Measurements from ENCODE around the gene SVOP. TPM values are rescaled to one million over a fixed set of nuclear protein-coding genes. Genes with fewer than 3 reads are reported as not detected.
"Not testable (repeated sequence)": the region's sequence is repeated elsewhere in the genome, so short reads cannot be mapped to it uniquely, and the experiment has no call there.

The SVOP gene, protein sequence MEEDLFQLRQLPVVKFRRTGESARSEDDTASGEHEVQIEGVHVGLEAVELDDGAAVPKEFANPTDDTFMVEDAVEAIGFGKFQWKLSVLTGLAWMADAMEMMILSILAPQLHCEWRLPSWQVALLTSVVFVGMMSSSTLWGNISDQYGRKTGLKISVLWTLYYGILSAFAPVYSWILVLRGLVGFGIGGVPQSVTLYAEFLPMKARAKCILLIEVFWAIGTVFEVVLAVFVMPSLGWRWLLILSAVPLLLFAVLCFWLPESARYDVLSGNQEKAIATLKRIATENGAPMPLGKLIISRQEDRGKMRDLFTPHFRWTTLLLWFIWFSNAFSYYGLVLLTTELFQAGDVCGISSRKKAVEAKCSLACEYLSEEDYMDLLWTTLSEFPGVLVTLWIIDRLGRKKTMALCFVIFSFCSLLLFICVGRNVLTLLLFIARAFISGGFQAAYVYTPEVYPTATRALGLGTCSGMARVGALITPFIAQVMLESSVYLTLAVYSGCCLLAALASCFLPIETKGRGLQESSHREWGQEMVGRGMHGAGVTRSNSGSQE
- total RNA-seq (2012; rRNA removed), result not detected in 2 replicates

DNA sequence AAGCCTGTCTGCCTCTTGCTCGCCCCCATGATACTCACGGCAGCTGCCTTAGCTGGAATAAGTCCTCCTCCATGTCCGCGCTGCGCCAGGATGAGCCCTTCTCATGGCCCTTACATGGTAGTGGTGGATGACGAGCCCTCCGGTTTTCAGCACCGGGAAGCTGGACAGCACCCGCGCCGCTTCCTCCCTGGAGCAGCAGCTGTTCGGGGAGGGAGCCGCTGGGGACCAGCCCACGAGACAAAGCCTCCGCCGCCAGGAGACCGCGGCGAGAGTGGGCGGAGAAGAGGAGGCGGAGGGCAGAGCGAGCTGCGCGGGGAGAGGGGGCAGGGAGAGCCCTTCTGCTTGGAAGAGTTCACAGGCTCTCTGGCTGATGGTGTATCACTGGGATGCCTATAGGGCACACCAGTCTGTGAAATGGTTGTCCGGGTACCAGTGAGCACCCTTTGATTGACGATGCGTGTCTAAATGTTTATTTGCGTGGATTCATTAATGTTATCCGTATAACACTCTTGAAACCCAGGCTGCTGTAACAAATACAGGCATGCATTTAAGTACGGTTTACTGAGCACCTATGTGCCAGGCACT, at the start of gene SVOP:
TSS of gene SVOP (minus strand) at position 273 of the 585 bp plus-strand sequence. CDS start at position 73, 200 bp downstream.
- Histone ChIP-seq H3K4me1 (ENCODE audit: control insufficient read depth, insufficient read depth, low read length) (no peaks in the 10 kb centered on the region), H3K36me3 (ENCODE audit: insufficient read depth, low read length) (no peaks in the 10 kb centered on the region), H3K27me3 (ENCODE audit: control insufficient read depth, insufficient read depth, low read length) (no peaks in the 10 kb centered on the region), H3K9me3 (replicated peaks; ENCODE audit: low read length) (no peaks in the 10 kb centered on the region), H3K4me2 (ENCODE audit: low read length) (peak within 1 kb of the TSS; percentile 85), H3K4me3 (ENCODE audit: low read length) (peak within 1 kb of the TSS; percentile 56), H3K9ac (ENCODE audit: low read depth, low read length) (no peak within 1 kb of the TSS)

DNA sequence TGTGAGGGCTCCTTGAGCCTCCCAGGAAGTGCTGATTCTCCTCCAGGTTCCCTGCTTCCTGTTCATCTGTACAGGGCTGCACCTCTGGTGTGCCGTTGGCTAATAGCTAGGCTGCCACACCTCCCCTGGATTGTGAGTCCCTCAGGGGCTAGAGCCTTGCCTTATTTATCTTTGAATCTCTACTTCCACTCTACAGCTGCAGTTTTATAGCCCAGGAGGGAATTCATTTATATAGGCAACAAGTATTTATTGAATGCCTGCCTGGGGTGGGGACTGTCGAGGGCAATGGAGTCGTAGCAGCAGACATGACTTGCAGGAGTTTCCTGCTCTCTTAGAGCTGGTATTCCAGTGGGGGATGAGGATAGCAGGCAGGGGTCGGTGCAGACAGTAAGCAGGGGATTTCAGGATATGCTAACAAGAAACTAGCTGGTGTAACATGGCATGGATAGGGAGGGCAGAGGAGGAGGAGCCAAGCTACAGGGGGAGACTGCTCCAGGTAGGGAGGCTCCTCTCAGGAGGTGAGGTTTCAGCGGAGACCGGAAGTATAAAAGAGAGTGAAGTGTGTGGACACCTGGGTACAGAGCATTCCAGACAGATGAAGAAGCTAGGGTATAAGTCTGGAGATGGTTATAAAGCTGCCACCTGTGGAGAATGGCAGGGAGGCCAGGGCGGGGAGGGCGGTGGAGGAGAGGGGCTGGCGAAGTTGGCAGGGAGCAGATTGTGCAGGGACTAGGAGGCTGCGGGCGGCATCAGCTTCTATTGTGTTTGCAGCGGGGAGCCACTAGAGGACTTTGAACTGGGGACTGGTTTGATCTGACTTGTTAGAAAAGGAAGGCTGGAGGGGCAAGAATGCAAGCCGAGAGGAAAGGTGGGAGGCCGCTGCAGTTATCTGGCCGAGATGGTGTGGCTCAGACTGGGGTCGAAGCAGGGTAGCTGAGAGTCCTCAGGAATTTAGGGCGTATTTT, 48.7 kb upstream of the SVOP start:
- no peak overlapping the region for H3K4me3 ChIP-seq (ENCODE audit: low read length)
- H3K27me3 ChIP-seq (ENCODE audit: control insufficient read depth, insufficient read depth, low read length), result no peaks in the 10 kb centered on the region
- H3K9me3 ChIP-seq (replicated peaks; ENCODE audit: low read length), result no peaks in the 10 kb centered on the region
- H3K4me1 ChIP-seq (ENCODE audit: control insufficient read depth, insufficient read depth, low read length), result no peaks in the 10 kb centered on the region
- H3K9ac ChIP-seq (ENCODE audit: low read depth, low read length), result no peak overlapping the region
- peaks cover 33% of the 10 kb centered on the region for H3K36me3 ChIP-seq (ENCODE audit: insufficient read depth, low read length)
- H3K4me2 ChIP-seq (ENCODE audit: low read length), result no peak overlapping the region

GRCh38 chr12:109065853-109066193, 45.0 kb upstream of the SVOP start:
- Histone ChIP-seq H3K4me1 (ENCODE audit: control insufficient read depth, insufficient read depth, low read length) (no peaks in the 10 kb centered on the region), H3K9me3 (replicated peaks; ENCODE audit: low read length) (no peaks in the 10 kb centered on the region), H3K36me3 (ENCODE audit: insufficient read depth, low read length) (peaks cover 18% of the 10 kb centered on the region)

DNA sequence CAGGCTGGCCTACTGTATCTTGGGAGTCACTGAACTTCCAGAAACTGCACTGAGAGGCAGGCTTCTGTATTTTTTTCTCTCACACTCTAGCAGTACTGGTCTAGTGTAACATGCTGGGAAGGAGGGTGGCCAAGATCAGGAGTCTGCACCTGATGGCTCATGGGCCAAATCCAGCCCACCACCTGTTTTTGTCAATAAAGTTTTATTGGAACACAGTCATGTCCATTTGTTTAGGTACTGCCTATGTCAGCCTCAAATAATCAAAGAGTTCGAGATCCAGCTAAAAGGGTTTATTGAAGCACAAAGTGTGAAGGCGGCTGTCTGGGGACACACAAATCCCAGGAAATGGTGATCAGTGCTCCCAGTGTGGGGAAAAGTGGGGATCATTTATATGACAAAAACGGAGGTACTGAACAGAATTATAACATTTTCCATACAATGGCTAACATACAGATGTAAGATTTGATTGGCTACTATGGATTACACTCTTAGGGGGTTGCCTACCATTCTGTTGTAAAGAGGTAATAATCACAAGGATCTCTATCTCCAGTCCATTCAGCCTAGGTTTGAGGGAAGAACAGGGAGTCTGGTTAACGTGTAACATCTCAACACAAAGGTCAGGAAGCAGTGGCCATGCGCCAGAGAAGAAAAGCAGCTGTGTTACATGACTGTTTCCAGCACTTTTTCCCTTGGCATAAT, 44.4 kb upstream of the SVOP start:
- Histone ChIP-seq H3K36me3 (ENCODE audit: insufficient read depth, low read length) (peaks cover 14% of the 10 kb centered on the region), H3K4me3 (ENCODE audit: low read length) (no peak overlapping the region), H3K9me3 (replicated peaks; ENCODE audit: low read length) (no peaks in the 10 kb centered on the region), H3K27me3 (ENCODE audit: control insufficient read depth, insufficient read depth, low read length) (no peaks in the 10 kb centered on the region), H3K9ac (ENCODE audit: low read depth, low read length) (no peak overlapping the region), H3K4me2 (ENCODE audit: low read length) (no peak overlapping the region), H3K4me1 (ENCODE audit: control insufficient read depth, insufficient read depth, low read length) (no peaks in the 10 kb centered on the region)

More at GRCh38 chr12:109065853-109066193, 45.0 kb upstream of the SVOP start:
- H3K27me3 ChIP-seq (ENCODE audit: control insufficient read depth, insufficient read depth, low read length), result no peaks in the 10 kb centered on the region
- H3K9ac ChIP-seq (ENCODE audit: low read depth, low read length), result no peak overlapping the region
- H3K4me2 ChIP-seq (ENCODE audit: low read length), result no peak overlapping the region
- no peak overlapping the region for H3K4me3 ChIP-seq (ENCODE audit: low read length)

- no peak overlapping the region for H3K4me2 ChIP-seq (ENCODE audit: low read length)
- no peaks in the 10 kb centered on the region for H3K9me3 ChIP-seq (replicated peaks; ENCODE audit: low read length)
- H3K4me1 ChIP-seq (ENCODE audit: control insufficient read depth, insufficient read depth, low read length), result no peaks in the 10 kb centered on the region
- H3K36me3 ChIP-seq (ENCODE audit: insufficient read depth, low read length), result peaks cover 13% of the 10 kb centered on the region
- H3K9ac ChIP-seq (ENCODE audit: low read depth, low read length), result no peak overlapping the region
- H3K27me3 ChIP-seq (ENCODE audit: control insufficient read depth, insufficient read depth, low read length), result no peaks in the 10 kb centered on the region
- no peak overlapping the region for H3K4me3 ChIP-seq (ENCODE audit: low read length)
These were observed 43.3 kb upstream of the SVOP start for GRCh38 chr12:109064143-109064542.

DNA sequence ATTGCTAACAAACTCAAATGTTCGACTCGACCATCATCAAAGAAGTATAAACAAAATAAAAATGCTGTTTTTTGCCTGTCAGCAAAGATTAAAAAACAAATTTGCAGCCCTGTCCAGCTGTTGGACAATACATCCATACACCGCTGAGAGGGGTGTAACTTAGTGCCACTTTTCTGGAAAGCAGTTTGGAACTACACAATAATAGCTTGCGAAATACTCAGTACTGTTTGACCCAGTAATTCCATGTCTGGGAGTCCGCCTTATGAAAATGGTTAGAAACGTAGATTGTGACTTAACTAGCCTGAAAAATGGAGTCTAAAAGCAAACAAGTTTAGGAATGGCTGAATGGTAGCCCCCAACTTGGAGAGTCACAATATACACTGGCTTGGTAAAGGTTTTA, 37.9 kb upstream of the SVOP start:
- Histone ChIP-seq H3K9ac (ENCODE audit: low read depth, low read length) (no peak overlapping the region), H3K36me3 (ENCODE audit: insufficient read depth, low read length) (peaks cover 3% of the 10 kb centered on the region), H3K4me3 (ENCODE audit: low read length) (no peak overlapping the region), H3K27me3 (ENCODE audit: control insufficient read depth, insufficient read depth, low read length) (no peaks in the 10 kb centered on the region), H3K4me1 (ENCODE audit: control insufficient read depth, insufficient read depth, low read length) (peaks cover 1% of the 10 kb centered on the region), H3K4me2 (ENCODE audit: low read length) (no peak overlapping the region), H3K9me3 (replicated peaks; ENCODE audit: low read length) (no peaks in the 10 kb centered on the region)

DNA sequence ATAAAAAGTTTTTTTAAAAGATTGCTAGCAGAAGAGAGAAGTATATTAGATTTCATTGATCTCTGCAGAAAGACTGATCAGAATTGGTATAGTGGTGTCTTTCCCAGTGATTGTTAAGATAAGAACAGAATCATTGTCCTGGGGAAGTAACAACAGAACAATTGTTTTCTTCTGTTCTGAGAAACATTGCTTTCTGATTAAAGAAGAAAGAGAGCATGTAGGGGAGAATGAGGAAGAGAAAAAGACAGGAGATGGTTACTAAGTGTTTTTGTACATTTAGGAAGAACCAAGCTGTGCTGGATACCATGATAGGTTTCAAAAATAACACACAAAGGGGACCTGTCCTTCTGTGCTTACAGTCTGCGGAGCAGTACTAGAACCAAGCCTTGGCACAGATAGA, 36.5 kb upstream of the SVOP start:
- no peak overlapping the region for H3K4me3 ChIP-seq (ENCODE audit: low read length)
- no peaks in the 10 kb centered on the region for H3K36me3 ChIP-seq (ENCODE audit: insufficient read depth, low read length)
- no peaks in the 10 kb centered on the region for H3K9me3 ChIP-seq (replicated peaks; ENCODE audit: low read length)
- H3K4me1 ChIP-seq (ENCODE audit: control insufficient read depth, insufficient read depth, low read length), result peaks cover 11% of the 10 kb centered on the region
- no peak overlapping the region for H3K9ac ChIP-seq (ENCODE audit: low read depth, low read length)
- no peak overlapping the region for H3K4me2 ChIP-seq (ENCODE audit: low read length)
- H3K27me3 ChIP-seq (ENCODE audit: control insufficient read depth, insufficient read depth, low read length), result no peaks in the 10 kb centered on the region

DNA sequence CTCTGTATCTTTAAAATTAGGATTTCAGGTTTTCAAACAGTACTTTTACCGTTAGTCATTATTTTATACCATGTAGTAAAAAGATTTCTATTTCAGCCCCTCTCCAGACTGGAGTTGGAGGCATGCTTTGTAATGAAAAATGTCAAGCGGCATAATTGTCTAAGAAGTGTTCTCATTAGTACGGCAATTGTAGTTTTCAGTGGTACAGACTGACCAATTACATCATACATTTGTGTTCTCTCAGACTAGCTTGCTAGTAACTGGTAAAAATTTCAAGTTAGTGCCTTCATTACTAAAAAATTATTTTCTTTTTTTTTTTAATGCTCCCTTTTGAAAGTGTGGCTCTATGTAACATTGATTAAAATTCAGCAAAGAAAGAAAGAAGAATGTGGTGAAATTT, 36.0 kb upstream of the SVOP start:
- H3K9ac ChIP-seq (ENCODE audit: low read depth, low read length), result no peak overlapping the region
- H3K4me2 ChIP-seq (ENCODE audit: low read length), result no peak overlapping the region
- H3K4me1 ChIP-seq (ENCODE audit: control insufficient read depth, insufficient read depth, low read length), result peaks cover 13% of the 10 kb centered on the region
- H3K4me3 ChIP-seq (ENCODE audit: low read length), result no peak overlapping the region
- H3K36me3 ChIP-seq (ENCODE audit: insufficient read depth, low read length), result no peaks in the 10 kb centered on the region
- no peaks in the 10 kb centered on the region for H3K9me3 ChIP-seq (replicated peaks; ENCODE audit: low read length)
- H3K27me3 ChIP-seq (ENCODE audit: control insufficient read depth, insufficient read depth, low read length), result no peaks in the 10 kb centered on the region

DNA sequence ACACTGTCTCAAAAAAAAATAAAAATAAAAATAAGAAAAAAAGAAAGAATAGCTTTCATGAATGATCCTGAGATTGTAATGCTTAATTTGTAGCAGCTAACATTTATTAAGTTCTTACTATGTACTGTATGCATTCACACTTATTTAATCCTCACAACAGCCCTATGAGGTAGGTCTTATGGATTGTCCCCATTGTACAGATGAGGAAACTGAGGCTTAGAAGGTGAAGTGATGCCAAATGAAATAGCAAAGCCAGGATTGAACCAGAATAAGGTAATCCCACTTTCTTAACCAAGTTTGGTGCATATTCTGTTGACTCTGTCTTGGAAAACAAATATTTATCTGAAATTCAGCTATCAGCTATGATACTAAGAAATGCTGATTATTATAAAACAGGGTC, 33.7 kb upstream of the SVOP start:
- Histone ChIP-seq H3K4me3 (ENCODE audit: low read length) (no peak overlapping the region), H3K9ac (ENCODE audit: low read depth, low read length) (no peak overlapping the region), H3K27me3 (ENCODE audit: control insufficient read depth, insufficient read depth, low read length) (no peaks in the 10 kb centered on the region), H3K4me2 (ENCODE audit: low read length) (no peak overlapping the region), H3K36me3 (ENCODE audit: insufficient read depth, low read length) (no peaks in the 10 kb centered on the region), H3K4me1 (ENCODE audit: control insufficient read depth, insufficient read depth, low read length) (peaks cover 15% of the 10 kb centered on the region), H3K9me3 (replicated peaks; ENCODE audit: low read length) (no peaks in the 10 kb centered on the region)

DNA sequence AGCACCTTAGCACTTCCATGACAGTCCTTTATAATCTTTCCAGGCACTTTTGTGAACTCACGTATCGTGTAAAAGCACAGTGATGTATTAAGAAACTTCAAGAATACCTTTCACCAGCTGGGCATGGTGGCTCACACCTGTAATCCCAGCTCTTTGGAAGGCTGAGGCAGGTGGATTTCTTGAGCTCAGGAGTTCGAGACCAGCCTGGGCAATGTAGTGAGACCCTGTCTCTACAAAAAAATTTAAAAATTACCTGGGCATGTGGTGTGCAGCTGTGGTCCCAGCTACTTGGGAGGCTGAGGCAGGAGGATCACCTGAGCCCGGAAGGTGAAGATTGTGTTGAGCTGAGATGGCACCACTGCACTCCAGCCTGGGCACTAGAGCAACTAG, 33.3 kb upstream of the SVOP start:
- not testable (repeated sequence) for H3K4me3 ChIP-seq (ENCODE audit: low read length); H3K9ac ChIP-seq (ENCODE audit: low read depth, low read length); H3K9me3 ChIP-seq (replicated peaks; ENCODE audit: low read length); H3K36me3 ChIP-seq (ENCODE audit: insufficient read depth, low read length); H3K27me3 ChIP-seq (ENCODE audit: control insufficient read depth, insufficient read depth, low read length)
- H3K4me2 ChIP-seq (ENCODE audit: low read length), result peak overlapping the region; percentile 100
- H3K4me1 ChIP-seq (ENCODE audit: control insufficient read depth, insufficient read depth, low read length), result peaks cover 15% of the 10 kb centered on the region

Data from skeletal muscle satellite cell (primary cell).